NCI-H146 treated with DMSO at 0.1 percent for 48 hours (cell line): ENCODE measurements around the gene WNT2B.

ENCODE experiments used
- DNase-seq: peaks from one replicate; lab custom pipeline; 2025; ENCODE audit not compliant: unreplicated experiment; lab: John Stamatoyannopoulos, UW

WNT2B gene

GRCh38 chr1:112527266-112528010 lies 18.7 kb downstream of the WNT2B start:
- no peak for DNase-seq

- no peak for DNase-seq
These were observed 19.3 kb downstream of the WNT2B start for GRCh38 chr1:112528076-112528475.

- no peak for DNase-seq
These were observed 20.5 kb downstream of the WNT2B start for GRCh38 chr1:112529301-112529700.

- no peak for DNase-seq
These were observed 22.1 kb downstream of the WNT2B start for GRCh38 chr1:112530832-112531231.

GRCh38 chr1:112532064-112532463 lies 23.3 kb downstream of the WNT2B start:
- no peak for DNase-seq

- no peak for DNase-seq
These were observed 24.3 kb downstream of the WNT2B start for GRCh38 chr1:112533029-112533428.

GRCh38 chr1:112536561-112536960 lies 27.8 kb downstream of the WNT2B start:
- DNase-seq: no peak

- no peak for DNase-seq
These were observed 28.7 kb downstream of the WNT2B start for GRCh38 chr1:112537456-112537855.

- no peak for DNase-seq
These were observed 30.1 kb downstream of the WNT2B start for GRCh38 chr1:112538883-112539282.

GRCh38 chr1:112540226-112540794 lies 31.5 kb downstream of the WNT2B start:
- DNase-seq: no peak

- no peak for DNase-seq
These were observed 32.5 kb downstream of the WNT2B start for GRCh38 chr1:112541299-112541698.

- no peak for DNase-seq
These were observed 33.6 kb downstream of the WNT2B start for GRCh38 chr1:112542206-112542973.

GRCh38 chr1:112544011-112544688 lies 35.4 kb downstream of the WNT2B start:
- no peak for DNase-seq

GRCh38 chr1:112544751-112545150 lies 36.0 kb downstream of the WNT2B start:
- no peak for DNase-seq

GRCh38 chr1:112546076-112546475 lies 37.3 kb downstream of the WNT2B start:
- DNase-seq: no peak

- DNase-seq: no peak
These were observed 39.8 kb downstream of the WNT2B start for GRCh38 chr1:112548547-112548946.

- DNase-seq: no peak
These were observed 40.8 kb downstream of the WNT2B start for GRCh38 chr1:112549590-112549989.

- no peak for DNase-seq
These were observed 45.6 kb downstream of the WNT2B start for GRCh38 chr1:112554411-112554810.

GRCh38 chr1:112557385-112557784 lies 48.6 kb downstream of the WNT2B start:
- DNase-seq: no peak

- DNase-seq: no peak
These were observed 49.9 kb downstream of the WNT2B start for GRCh38 chr1:112558634-112559033.

GRCh38 chr1:112563341-112563740 lies 54.6 kb downstream of the WNT2B start:
- no peak for DNase-seq

GRCh38 chr1:112564081-112564480 lies 55.3 kb downstream of the WNT2B start:
- no peak for DNase-seq
